T-cell (primary cell): ENCODE measurements around the gene LAPTM4A. TPM values are rescaled to one million over a fixed set of nuclear protein-coding genes. Genes with fewer than 3 reads are reported as not detected.

Experiments used
- ATAC-seq, 4 experiments: fragments of 200-7000 bp in 3 of 4; fragments of 150-1000 bp in 1 of 4; cut with Tn5 transposase; replicated peaks in 1 of 4; 1 replicate in 3 of 4; 2 replicates in 1 of 4; pipeline ENCODE4 v1.10.0; 2021; ENCODE audit warnings: moderate library complexity in 3 of 4, mild to moderate bottlenecking in 2 of 4, moderate number of reproducible peaks in 1 of 4
- CTCF ChIA-PET, 2 donors: fragments of 300-600 bp; sonication (Branson Sonifier 250); formaldehyde crosslinking; loops; one replicate each; lab custom pipeline; 2022; ENCODE audit warnings: antibody characterized with exemption in 2 of 2; lab: Charles Lee
- POLR2A ChIA-PET, 2 donors: fragments of 300-600 bp; sonication (Branson Sonifier 250); formaldehyde crosslinking; loops; one replicate each; lab custom pipeline; 2022; ENCODE audit warnings: antibody characterized with exemption in 2 of 2; lab: Charles Lee
- DNase-seq, 35 experiments: peaks; one replicate each; pipeline versions ENCODE4 v3.0.0 to v3.0.0-alpha.2; 2013 to 2023
- H3K27ac ChIP-seq: one replicate; pipeline ENCODE4 v1.5.1; 2013; ENCODE audit warnings: low read length
- H3K27me3 ChIP-seq, 2 experiments: replicated peaks in 1 of 2; 1 replicate in 1 of 2; 2 replicates in 1 of 2; pipeline versions ENCODE4 v1.6.1 to v1.7.0; 2013; ENCODE audit warnings: low read length in 1 of 2, mixed read lengths in 1 of 2; ENCODE audit not compliant: control insufficient read depth in 2 of 2, insufficient read depth in 2 of 2; ENCODE audit errors: extremely low read depth in 1 of 2
- H3K36me3 ChIP-seq, 2 donors: 1 replicate in 1 of 2; 2 replicates in 1 of 2; pipeline versions ENCODE4 v1.6.1 to v1.7.0; 2013; ENCODE audit warnings: low read length in 1 of 2; ENCODE audit not compliant: control insufficient read depth in 2 of 2, insufficient read depth in 1 of 2; ENCODE audit errors: extremely low read depth in 1 of 2
- H3K4me1 ChIP-seq, 2 experiments: 1 replicate in 1 of 2; 2 replicates in 1 of 2; pipeline versions ENCODE4 v1.6.1 to v1.7.0; 2013; ENCODE audit warnings: low read length in 2 of 2, mixed read lengths in 1 of 2; ENCODE audit not compliant: insufficient read depth in 2 of 2, control insufficient read depth in 1 of 2; ENCODE audit errors: extremely low read depth in 1 of 2
- H3K4me3 ChIP-seq, 2 donors: 1 replicate in 1 of 2; 2 replicates in 1 of 2; pipeline versions ENCODE4 v1.5.1 to v1.7.0; 2013; ENCODE audit warnings: mild to moderate bottlenecking in 2 of 2, low read length in 1 of 2, moderate library complexity in 1 of 2; ENCODE audit not compliant: control insufficient read depth in 1 of 2; ENCODE audit errors: extremely low read depth in 1 of 2
- H3K9me3 ChIP-seq: 2 replicates; pipeline ENCODE4 v1.7.0; 2013
- H3K27ac Mint-ChIP-seq, 2 donors: one replicate each; pipeline ENCODE4 v1.8.0; 2020 to 2021; ENCODE audit warnings: mild to moderate bottlenecking in 2 of 2, mixed read lengths in 2 of 2
- H3K27me3 Mint-ChIP-seq, 2 donors: one replicate each; pipeline ENCODE4 v1.8.0; 2021 to 2022; ENCODE audit warnings: mixed read lengths in 2 of 2
- H3K36me3 Mint-ChIP-seq: one replicate; pipeline ENCODE4 v1.8.0; 2021; ENCODE audit warnings: mixed read lengths
- H3K4me1 Mint-ChIP-seq, 3 donors: one replicate each; pipeline ENCODE4 v1.8.0; 2020 to 2022; ENCODE audit warnings: mixed read lengths in 3 of 3, mild to moderate bottlenecking in 1 of 3
- H3K4me3 Mint-ChIP-seq, 3 donors: one replicate each; pipeline ENCODE4 v1.8.0; 2020 to 2022; ENCODE audit warnings: mild to moderate bottlenecking in 3 of 3, mixed read lengths in 3 of 3, moderate library complexity in 3 of 3
- H3K9me3 Mint-ChIP-seq, 3 donors: one replicate each; pipeline ENCODE4 v1.8.0; 2020 to 2022; ENCODE audit warnings: mixed read lengths in 3 of 3
- WGBS: methylation state at CpG from one replicate; pipeline ENCODE4 v1.1.5; 2013; ENCODE audit warnings: missing lambda C conversion rate; ENCODE audit not compliant: insufficient coverage; 5-methylcytosine and 5-hydroxymethylcytosine counted together
- total RNA-seq, 35 experiments: library from RNA in 6 of 35; stranded (reverse) in 6 of 35; fragments of 120-200 nt in 1 of 35; gene quantifications; one replicate each; pipeline versions ENCODE4 v1.2.1 to v1.2.4 and lab custom pipeline; 2013 to 2026

Gene LAPTM4A
- total RNA-seq, 5 donors from 2014 or later (not counting 1 experiment from before 2014, with no cell fraction given), result 35.3 to 41.1 (median 38.1) TPM

- peaks cover 3% of the 10 kb centered on the region in 2 experiments for H3K4me1 ChIP-seq
- H3K4me3 Mint-ChIP-seq, result no peak overlapping the region
- no peaks in the 10 kb centered on the region for H3K36me3 Mint-ChIP-seq
- DNase-seq (no peak), ATAC-seq (no peak)
- no CpG with 5 or more reads among the region's 1 CpG for WGBS
- H3K27me3 Mint-ChIP-seq, result peaks cover 29 to 30% of the 10 kb centered on the region in 2 donors
- peaks cover 5 to 13% of the 10 kb centered on the region in 2 experiments for H3K27me3 ChIP-seq
- POLR2A ChIA-PET, result no interaction called here
- H3K36me3 ChIP-seq, result no peaks in the 10 kb centered on the region
- H3K9me3 Mint-ChIP-seq, result no peaks in the 10 kb centered on the region
- no peaks in the 10 kb centered on the region for H3K9me3 ChIP-seq
- H3K4me1 Mint-ChIP-seq, result no peaks in the 10 kb centered on the region
- H3K27ac ChIP-seq, result no peak overlapping the region
- CTCF ChIA-PET, result interaction anchor here in 1 of 2 donors (0.6 kb wide), 1 partner anchor 154 kb away, joined by 3 read pairs; no protein-coding TSS in a partner anchor
- H3K4me3 ChIP-seq, result no peak overlapping the region
- H3K27ac Mint-ChIP-seq, result no peak overlapping the region
These were observed 5.8 kb upstream of the LAPTM4A start for GRCh38 chr2:20057268-20057667.

DNA sequence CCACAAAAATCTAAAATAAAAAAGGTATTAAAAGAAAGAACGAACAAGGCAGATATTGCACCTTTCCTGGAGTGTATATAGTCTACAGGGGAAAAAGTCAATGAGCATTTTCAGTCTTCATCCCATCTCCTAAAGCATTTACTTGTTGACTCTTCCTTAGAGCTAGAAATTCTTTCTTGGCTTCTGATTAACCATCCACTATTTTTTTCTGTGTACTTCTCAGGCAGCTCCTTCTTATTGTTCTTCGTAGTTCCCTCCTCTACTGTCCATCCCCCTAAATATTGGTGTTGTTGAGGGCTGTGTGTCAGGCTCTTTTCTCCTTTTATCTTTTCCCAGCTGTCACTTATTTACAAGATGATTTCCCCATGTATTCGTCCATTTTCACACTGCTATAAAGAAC, 3.5 kb upstream of the LAPTM4A start:
- Histone ChIP-seq H3K4me1 (peaks cover 10 to 14% of the 10 kb centered on the region in 2 experiments), H3K36me3 (no peaks in the 10 kb centered on the region), H3K27me3 (peaks cover 5 to 11% of the 10 kb centered on the region in 2 experiments), H3K4me3 (no peak overlapping the region), H3K27ac (no peak overlapping the region), H3K9me3 (no peaks in the 10 kb centered on the region)
- H3K4me3 Mint-ChIP-seq, result no peak overlapping the region
- ChIA-PET CTCF (interaction anchor here (1.2 to 1.8 kb wide), 2 partner anchors 27 to 39 kb away, joined by 3 to 4 read pairs; no protein-coding TSS in a partner anchor), POLR2A (interaction anchor here in 1 of 2 donors (0.9 kb wide), 1 partner anchor 163 kb away, joined by 3 read pairs; no protein-coding TSS in a partner anchor)
- peaks cover 5 to 11% (median 5%) of the 10 kb centered on the region in 3 donors for H3K4me1 Mint-ChIP-seq
- H3K36me3 Mint-ChIP-seq, result no peaks in the 10 kb centered on the region
- no peak for DNase-seq
- peaks cover 24 to 25% of the 10 kb centered on the region in 2 donors for H3K27me3 Mint-ChIP-seq
- ATAC-seq, result no peak
- no CpG with 5 or more reads among the region's 3 CpGs for WGBS
- H3K27ac Mint-ChIP-seq, result no peak overlapping the region
- no peaks in the 10 kb centered on the region for H3K9me3 Mint-ChIP-seq

DNA sequence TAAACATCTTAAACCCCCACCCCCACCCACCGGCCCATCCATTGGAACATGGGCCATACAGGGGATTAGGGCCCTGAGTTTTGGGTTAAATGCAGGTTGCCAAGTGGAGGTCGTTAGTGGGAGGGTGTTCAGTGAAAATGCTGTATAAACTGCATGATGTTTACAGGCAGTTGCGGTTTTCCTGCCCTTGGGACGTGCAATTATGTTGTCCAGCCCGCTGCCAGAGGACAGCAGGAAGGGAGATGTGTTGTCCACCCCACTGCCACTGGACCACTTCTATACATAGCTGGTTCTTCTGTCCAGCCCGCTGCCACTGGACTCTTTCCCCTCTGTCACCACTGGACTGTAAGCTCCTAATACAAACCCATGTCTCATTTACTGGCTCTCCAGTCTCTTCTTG, 2.7 kb upstream of the LAPTM4A start:
- Mint-ChIP-seq H3K9me3 (no peaks in the 10 kb centered on the region), H3K27me3 (peaks cover 22 to 25% of the 10 kb centered on the region in 2 donors), H3K4me1 (peaks cover 14 to 19% (median 14%) of the 10 kb centered on the region in 3 donors), H3K36me3 (no peaks in the 10 kb centered on the region), H3K27ac (no peak overlapping the region), H3K4me3 (no peak overlapping the region)
- Histone ChIP-seq H3K27me3 (peaks cover 5 to 11% of the 10 kb centered on the region in 2 experiments), H3K4me1 (peaks cover 15 to 18% of the 10 kb centered on the region in 2 experiments), H3K36me3 (no peaks in the 10 kb centered on the region), H3K27ac (no peak overlapping the region), H3K4me3 (no peak overlapping the region), H3K9me3 (no peaks in the 10 kb centered on the region)
- 77% methylated on average over 3 of the region's 6 CpGs for WGBS
- ATAC-seq, result no peak
- DNase-seq, result no peak
- ChIA-PET POLR2A (interaction anchor here in 1 of 2 donors (0.9 kb wide), 1 partner anchor 164 kb away, joined by 3 read pairs; no protein-coding TSS in a partner anchor), CTCF (interaction anchor here (1.1 to 1.8 kb wide), 3 partner anchors 26 to 99 kb away, joined by 3 to 4 read pairs (median 4); no protein-coding TSS in a partner anchor)

- H3K27me3 ChIP-seq, result peaks cover 2 to 11% of the 10 kb centered on the region in 2 experiments
- ATAC-seq (no peak), DNase-seq (no peak)
- no peaks in the 10 kb centered on the region for H3K36me3 ChIP-seq
- Mint-ChIP-seq H3K36me3 (no peaks in the 10 kb centered on the region), H3K4me3 (no peak overlapping the region), H3K27ac (no peak overlapping the region), H3K4me1 (peaks cover 26 to 31% (median 26%) of the 10 kb centered on the region in 3 donors), H3K9me3 (no peaks in the 10 kb centered on the region), H3K27me3 (peaks cover 21 to 25% of the 10 kb centered on the region in 2 donors)
- H3K9me3 ChIP-seq, result no peaks in the 10 kb centered on the region
- no peak overlapping the region for H3K4me3 ChIP-seq
- peaks cover 18 to 22% of the 10 kb centered on the region in 2 experiments for H3K4me1 ChIP-seq
- ChIA-PET POLR2A (interaction anchor here in 1 of 2 donors (1.0 kb wide), 1 partner anchor 11 kb away, joined by 4 read pairs; no protein-coding TSS in a partner anchor), CTCF (interaction anchor here in 1 of 2 donors (0.9 kb wide), 1 partner anchor 37 kb away, joined by 10 read pairs; no protein-coding TSS in a partner anchor)
- no peak overlapping the region for H3K27ac ChIP-seq
- WGBS, result 100% methylated on average over 1 of the region's 5 CpGs
These were observed 1.4 kb upstream of the LAPTM4A start for GRCh38 chr2:20052861-20053281.

DNA sequence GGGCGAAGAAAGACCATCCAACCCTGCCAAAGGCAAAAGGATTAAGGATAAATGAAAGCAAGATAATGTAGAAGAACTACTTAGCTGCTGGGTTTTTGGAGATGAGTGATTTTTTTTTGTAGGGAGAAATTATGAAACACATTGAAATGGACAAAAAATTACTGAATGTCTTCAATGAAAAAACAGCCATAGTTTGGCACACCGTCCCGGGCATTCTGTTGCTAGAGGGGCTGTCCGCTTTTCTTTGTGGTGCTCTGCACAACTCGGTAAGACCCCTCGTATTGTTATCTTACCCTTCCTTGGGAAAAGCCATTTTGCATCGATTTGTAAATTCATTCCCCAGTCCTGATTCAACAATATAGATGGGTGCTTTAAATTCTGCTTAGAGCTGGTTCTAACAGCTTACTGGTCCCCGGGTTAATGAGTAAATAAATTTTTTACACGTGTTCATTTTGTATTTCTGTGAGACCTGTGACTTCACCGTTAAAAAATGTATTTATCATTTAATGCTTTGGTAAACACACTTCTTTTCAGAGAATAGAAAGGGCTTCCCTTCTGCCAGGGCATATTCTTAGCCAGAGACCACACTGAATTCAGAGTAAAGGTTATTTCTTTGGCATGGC, 912 bp upstream of the LAPTM4A start:
- Histone ChIP-seq H3K9me3 (no peaks in the 10 kb centered on the region), H3K27ac (peak overlapping the region; percentile 98), H3K36me3 (no peaks in the 10 kb centered on the region), H3K4me1 (peaks cover 18 to 22% of the 10 kb centered on the region in 2 experiments), H3K4me3 (peak overlapping the region; percentile 78 to 85), H3K27me3 (peaks cover 2 to 11% of the 10 kb centered on the region in 2 experiments)
- POLR2A ChIA-PET, result interaction anchor here in 1 of 2 donors (0.6 to 1.6 kb wide), 3 partner anchors 11 to 65 kb away, joined by 4 to 8 read pairs (median 4); no protein-coding TSS in a partner anchor
- no peak for DNase-seq
- no peak overlapping the region for H3K4me3 Mint-ChIP-seq
- H3K27ac Mint-ChIP-seq, result no peak overlapping the region
- H3K36me3 Mint-ChIP-seq, result no peaks in the 10 kb centered on the region
- ATAC-seq, result no peak
- CTCF ChIA-PET, result interaction anchor here in 1 of 2 donors (0.9 to 1.1 kb wide), 2 partner anchors 37 to 599 kb away, joined by 3 to 10 read pairs; no protein-coding TSS in a partner anchor
- peaks cover 29 to 36% (median 29%) of the 10 kb centered on the region in 3 donors for H3K4me1 Mint-ChIP-seq
- H3K27me3 Mint-ChIP-seq, result peaks cover 17 to 24% of the 10 kb centered on the region in 2 donors
- WGBS, result 6% methylated on average over 3 of the region's 10 CpGs
- H3K9me3 Mint-ChIP-seq, result no peaks in the 10 kb centered on the region
